Muscle of leg (tissue), 11 donors: ENCODE results near the gene ADCY1. TPM values are rescaled to one million over a fixed set of nuclear protein-coding genes. Genes with fewer than 3 reads are reported as not detected.

Experiments
- DNase-seq: peaks from one replicate; pipeline ENCODE4 v3.0.0; 2013
- H3K27ac ChIP-seq: one replicate; pipeline ENCODE4 v1.5.1; 2013; ENCODE audit warnings: mild to moderate bottlenecking, low read length, control low read depth
- H3K27me3 ChIP-seq: one replicate; pipeline ENCODE4 v1.6.1; 2013; ENCODE audit warnings: low read length; ENCODE audit not compliant: control insufficient read depth, insufficient read depth
- H3K36me3 ChIP-seq: one replicate; pipeline ENCODE4 v1.6.1; 2013; ENCODE audit warnings: low read length; ENCODE audit not compliant: control insufficient read depth, insufficient read depth
- H3K4me1 ChIP-seq: one replicate; pipeline ENCODE4 v1.6.1; 2013; ENCODE audit warnings: low read length; ENCODE audit not compliant: control insufficient read depth, insufficient read depth
- H3K4me3 ChIP-seq: one replicate; pipeline ENCODE4 v1.5.1; 2013; ENCODE audit warnings: low read length, control low read depth
- H3K9me3 ChIP-seq: replicated peaks from 2 replicates; pipeline ENCODE4 v1.6.1; 2013; ENCODE audit warnings: low read depth, low read length; ENCODE audit not compliant: control insufficient read depth
- WGBS: methylation state at CpG from one replicate; pipeline ENCODE4 v1.1.5; 2013; ENCODE audit warnings: missing lambda C conversion rate; ENCODE audit not compliant: insufficient coverage; 5-methylcytosine and 5-hydroxymethylcytosine counted together
- polyA plus RNA-seq, 8 donors: library from polyadenylated mRNA; unstranded; fragments of 120-200 nt; gene quantifications; one replicate each; pipeline versions ENCODE4 v1.2.1 to v1.2.3, GENCODE V29; 2013; ENCODE audit warnings: inconsistent platforms in 1 of 8, low replicate concordance in 1 of 8; ENCODE audit not compliant: insufficient read length in 8 of 8, insufficient read depth in 1 of 8
- total RNA-seq: library from RNA; stranded (reverse); fragments of 120-200 nt; gene quantifications from one replicate; pipeline ENCODE4 v1.2.4, GENCODE V29; 2013

ADCY1 gene
- total and polyA plus RNA-seq, 9 donors, result 7.1 to 15.6 (median 10.9) TPM

DNA sequence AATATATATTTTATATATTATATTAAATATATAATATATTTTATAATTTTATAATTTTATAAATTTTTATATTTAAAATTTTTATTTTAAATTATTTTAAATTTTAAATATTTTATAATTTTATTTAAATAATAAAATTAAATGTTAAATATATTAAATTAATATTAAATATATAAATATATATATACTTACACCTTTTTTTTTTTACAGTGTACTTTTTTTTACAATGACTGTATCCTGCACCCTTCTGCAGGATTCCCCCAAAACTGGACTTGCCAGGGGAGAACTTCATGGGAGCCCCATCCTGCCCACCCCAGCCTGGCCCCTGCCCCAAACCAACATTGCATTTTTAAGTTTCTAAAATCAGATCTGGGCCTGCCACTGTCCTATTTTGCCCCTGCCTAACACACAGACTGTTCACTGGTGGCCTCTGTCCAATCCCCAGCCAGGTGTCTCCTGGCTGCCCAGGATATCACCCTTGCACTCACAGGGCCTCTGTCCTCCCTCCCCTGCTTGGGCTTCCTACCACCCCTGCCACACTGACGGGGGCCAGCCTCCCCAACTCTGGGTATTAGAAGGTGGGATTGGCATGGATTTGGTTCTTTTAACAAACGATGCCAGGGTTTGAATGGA, 138.0 kb downstream of the ADCY1 start:
- no CpG with 5 or more reads among the region's 2 CpGs for WGBS
- H3K4me3 ChIP-seq, result no peak overlapping the region

DNA sequence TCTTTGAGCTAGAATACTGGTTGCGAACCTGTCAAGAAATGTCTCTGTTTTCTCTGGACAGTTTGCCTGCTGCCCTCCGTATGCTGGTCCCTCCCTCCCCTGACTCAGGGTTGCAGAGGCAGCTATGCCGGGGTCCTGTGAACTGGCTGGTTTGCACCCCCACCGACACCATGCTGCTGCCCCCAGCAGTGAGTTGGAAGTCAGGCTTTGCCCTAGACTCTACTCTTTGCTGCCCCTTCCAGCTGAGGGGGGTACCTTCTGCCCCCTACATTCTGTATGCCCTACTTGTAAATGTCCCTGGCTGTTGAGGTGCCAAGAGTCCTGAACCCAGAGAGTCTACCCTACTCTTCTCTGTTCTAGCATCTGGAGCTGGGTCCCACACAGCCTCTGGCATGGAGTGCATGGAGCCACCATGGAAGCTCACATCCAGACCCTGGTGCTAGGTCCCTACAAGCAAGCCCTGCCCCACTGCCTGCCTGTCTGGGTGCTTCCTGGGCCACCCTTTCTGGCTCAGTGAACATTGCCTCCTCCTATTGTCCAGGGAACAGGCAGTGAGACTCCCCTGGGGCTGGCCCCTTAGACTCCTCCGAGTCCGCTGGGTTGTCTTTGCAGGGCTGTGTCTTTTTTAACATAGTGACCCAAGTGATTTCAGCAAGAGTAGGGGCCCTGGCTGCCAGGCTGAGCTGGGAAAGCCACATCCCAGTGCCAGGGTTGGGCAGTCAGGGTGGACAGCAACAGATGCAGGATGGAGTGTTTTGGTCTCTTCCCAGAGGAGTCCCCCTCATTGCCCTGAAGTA, 138.9 kb downstream of the ADCY1 start:
- Histone ChIP-seq H3K9me3 (no peaks in the 10 kb centered on the region), H3K4me3 (no peak overlapping the region), H3K4me1 (peaks cover 11% of the 10 kb centered on the region), H3K27me3 (no peaks in the 10 kb centered on the region), H3K36me3 (peaks cover 15% of the 10 kb centered on the region), H3K27ac (no peak overlapping the region)
- no peak for DNase-seq
- 95% methylated on average over 6 of the region's 6 CpGs for WGBS

More for the DNA sequence above, 138.0 kb downstream of the ADCY1 start:
- DNase-seq, result no peak
- Histone ChIP-seq H3K27me3 (no peaks in the 10 kb centered on the region), H3K27ac (no peak overlapping the region), H3K9me3 (no peaks in the 10 kb centered on the region), H3K36me3 (peaks cover 15% of the 10 kb centered on the region), H3K4me1 (peaks cover 11% of the 10 kb centered on the region)

GRCh38 chr7:45713669-45714520, 139.7 kb downstream of the ADCY1 start:
- WGBS, result 88% methylated on average over 20 of the region's 23 CpGs
- Histone ChIP-seq H3K27me3 (no peaks in the 10 kb centered on the region), H3K27ac (no peak overlapping the region), H3K36me3 (peaks cover 15% of the 10 kb centered on the region), H3K9me3 (no peaks in the 10 kb centered on the region), H3K4me3 (no peak overlapping the region), H3K4me1 (peaks cover 12% of the 10 kb centered on the region)
- no peak for DNase-seq

DNA sequence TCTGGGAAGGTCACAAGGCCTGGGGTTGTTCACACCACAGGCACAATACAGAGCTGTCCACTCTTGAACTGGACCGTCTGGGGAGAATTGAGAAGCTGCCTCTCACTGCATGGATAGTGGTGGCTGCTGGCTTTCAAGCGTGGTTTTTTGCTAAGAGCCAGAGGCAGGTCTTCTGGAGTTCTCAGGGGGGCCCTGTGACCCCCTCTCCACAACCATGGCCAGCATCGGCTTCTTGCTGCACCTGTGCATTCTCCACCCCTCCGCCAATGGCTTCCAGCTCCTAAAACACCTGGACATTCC, 140.3 kb downstream of the ADCY1 start:
- Histone ChIP-seq H3K27me3 (no peaks in the 10 kb centered on the region), H3K9me3 (no peaks in the 10 kb centered on the region), H3K27ac (no peak overlapping the region), H3K4me1 (peaks cover 10% of the 10 kb centered on the region), H3K4me3 (no peak overlapping the region), H3K36me3 (peaks cover 15% of the 10 kb centered on the region)
- WGBS, result 56% methylated on average over 3 of the region's 4 CpGs
- DNase-seq, result no peak

DNA sequence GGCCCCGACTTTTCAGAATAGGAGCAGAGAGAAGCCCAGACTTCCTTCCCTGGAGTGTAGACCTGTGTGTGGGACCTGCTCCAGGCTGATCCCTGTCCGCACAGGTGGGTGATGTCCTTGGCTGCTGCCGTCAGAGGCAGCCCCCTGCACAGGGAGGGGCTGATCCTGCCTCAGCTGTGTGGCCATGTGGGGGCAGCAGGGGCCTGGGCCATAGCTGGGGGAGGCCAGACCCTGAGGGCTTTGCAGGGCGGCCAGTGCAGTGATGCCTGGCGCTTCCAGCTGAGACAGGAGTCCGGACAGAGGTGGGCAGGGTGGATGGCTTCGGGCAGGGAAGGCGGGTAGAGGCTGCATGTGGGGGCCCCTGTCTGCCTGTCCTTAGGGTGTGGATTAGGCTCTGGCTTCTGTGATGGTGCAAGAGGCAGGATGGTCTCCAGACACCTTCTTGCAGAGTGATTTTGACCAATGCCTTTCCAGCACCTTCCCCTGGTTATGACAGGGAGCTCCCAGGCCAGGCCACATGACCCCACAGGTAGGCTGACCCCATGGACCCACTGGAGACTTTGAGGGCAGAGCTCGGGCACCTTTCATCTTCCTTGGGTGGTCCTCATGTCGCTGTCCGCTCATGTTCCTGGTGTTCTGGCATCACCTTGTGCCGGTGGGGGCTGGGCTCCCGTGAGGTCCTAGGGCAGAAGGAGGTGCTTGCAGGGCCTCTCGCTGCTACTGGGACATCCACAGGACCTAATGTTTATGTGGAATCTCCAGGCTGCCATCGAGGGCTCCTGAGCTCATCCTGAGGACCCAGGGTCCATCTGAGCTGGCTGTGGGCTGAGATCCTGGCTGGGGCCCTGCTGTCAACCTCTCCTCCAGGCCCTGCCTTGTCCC, 141.5 kb downstream of the ADCY1 start:
- 86% methylated on average over 12 of the region's 15 CpGs for WGBS

GRCh38 chr7:45716380-45717203, 142.4 kb downstream of the ADCY1 start:
- DNase-seq, result no peak
- H3K27me3 ChIP-seq, result no peaks in the 10 kb centered on the region
- H3K36me3 ChIP-seq, result peaks cover 7% of the 10 kb centered on the region
- H3K27ac ChIP-seq, result no peak overlapping the region
- H3K4me1 ChIP-seq, result peaks cover 3% of the 10 kb centered on the region
- H3K4me3 ChIP-seq, result no peak overlapping the region
- WGBS, result 91% methylated on average over 14 of the region's 16 CpGs
- no peaks in the 10 kb centered on the region for H3K9me3 ChIP-seq

More for the DNA sequence above, 141.5 kb downstream of the ADCY1 start:
- Histone ChIP-seq H3K27me3 (no peaks in the 10 kb centered on the region), H3K4me1 (peaks cover 3% of the 10 kb centered on the region), H3K36me3 (peaks cover 7% of the 10 kb centered on the region), H3K4me3 (no peak overlapping the region), H3K27ac (no peak overlapping the region), H3K9me3 (no peaks in the 10 kb centered on the region)
- no peak for DNase-seq

DNA sequence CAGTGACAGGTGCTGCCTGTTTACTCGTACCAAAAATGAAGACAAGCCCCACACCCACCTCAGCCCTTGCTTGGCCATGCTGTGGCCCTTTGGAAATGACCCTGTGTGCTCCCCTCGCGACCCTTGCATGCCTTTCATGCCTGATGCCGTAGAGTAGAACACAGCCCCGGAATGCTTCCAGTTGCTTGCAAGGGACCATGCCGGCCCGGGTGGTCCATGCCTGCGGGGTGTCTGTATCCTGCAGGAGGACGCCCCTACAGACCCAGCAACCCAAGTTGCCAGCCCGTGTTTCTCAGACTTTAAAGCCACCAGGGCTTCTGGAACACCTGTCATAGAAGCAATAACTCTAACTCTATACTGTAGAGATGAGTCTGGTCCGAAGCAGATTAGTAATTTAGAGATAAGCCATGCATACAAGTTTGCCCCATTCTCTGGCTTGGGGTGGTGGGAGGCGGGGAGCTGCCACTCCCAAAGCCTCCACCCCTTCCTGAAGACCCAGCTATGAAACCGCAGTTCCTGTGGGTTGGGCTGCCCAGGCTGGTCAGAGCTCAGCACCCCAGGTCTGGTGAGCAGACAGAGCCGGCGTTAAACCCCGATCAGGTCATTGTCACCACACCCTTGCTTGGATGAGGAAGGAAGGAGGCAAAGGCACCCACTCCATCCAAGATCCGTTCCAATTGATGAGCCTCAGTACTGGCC, 143.5 kb downstream of the ADCY1 start:
- no peak for DNase-seq
- H3K27ac ChIP-seq, result no peak overlapping the region

DNA sequence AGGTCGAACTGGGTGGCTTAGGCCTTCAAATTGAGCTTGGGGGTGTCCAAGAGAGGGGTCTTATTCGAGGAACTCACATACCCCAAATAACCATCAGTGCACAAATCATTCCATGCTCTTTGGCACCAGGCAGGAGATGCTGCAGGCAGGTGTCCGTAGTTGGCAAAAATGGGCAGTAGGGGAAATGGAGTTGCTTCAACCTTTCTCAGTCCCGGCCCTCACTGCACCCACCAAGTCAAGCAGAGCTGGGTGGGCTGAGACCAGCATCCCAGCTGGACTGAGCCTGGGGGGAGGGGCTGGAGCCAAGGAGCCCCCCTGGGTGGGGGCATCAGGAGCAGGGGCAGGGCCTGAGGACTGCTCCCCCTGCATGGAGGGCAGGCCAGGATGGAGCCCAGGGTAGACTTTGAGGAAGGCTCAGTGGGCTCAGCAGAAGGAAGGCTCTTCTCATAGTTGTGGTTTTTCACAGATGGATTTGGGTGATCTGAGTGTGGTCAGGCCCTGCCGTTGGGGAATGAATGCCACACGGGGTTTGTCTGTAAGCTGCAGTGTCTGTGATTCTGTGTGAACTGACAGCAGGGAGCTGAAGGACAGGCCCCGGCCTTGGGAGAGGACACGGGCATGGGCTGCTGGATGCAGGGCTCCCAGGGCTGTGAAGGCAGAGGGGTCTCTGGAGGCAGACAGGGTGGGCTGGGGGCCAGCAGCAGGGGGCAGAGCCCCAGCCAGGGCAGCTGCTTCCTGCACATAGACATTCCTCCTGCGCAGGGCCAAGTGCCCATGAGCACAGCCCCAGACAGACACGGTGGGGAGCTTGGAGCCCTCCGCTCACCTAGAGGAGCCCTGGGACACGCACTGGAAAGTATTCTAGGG, 144.5 kb downstream of the ADCY1 start:
- Histone ChIP-seq H3K36me3 (peaks cover 6% of the 10 kb centered on the region), H3K27me3 (no peaks in the 10 kb centered on the region), H3K27ac (no peak overlapping the region), H3K4me3 (no peak overlapping the region), H3K9me3 (no peaks in the 10 kb centered on the region), H3K4me1 (peaks cover 3% of the 10 kb centered on the region)
- WGBS, result 40% methylated on average over 5 of the region's 12 CpGs
- no peak for DNase-seq

More for the DNA sequence above, 143.5 kb downstream of the ADCY1 start:
- Histone ChIP-seq H3K9me3 (no peaks in the 10 kb centered on the region), H3K4me3 (no peak overlapping the region), H3K27me3 (no peaks in the 10 kb centered on the region), H3K4me1 (peaks cover 3% of the 10 kb centered on the region), H3K36me3 (peaks cover 10% of the 10 kb centered on the region)
- WGBS, result 66% methylated on average over 8 of the region's 17 CpGs
